ENCODE data around the gene TNIP2.

- peak in 1 of 6 experiments; percentile 18 for TF ChIP-seq CTCF (IDR thresholded peaks at IDR 0.05)
- TF ChIP-seq POLR2A (IDR thresholded peaks at IDR 0.05) = peak in 2 of 4 donors; percentile 24 to 28
These were observed 40.0 kb upstream of the TNIP2 start for GRCh38 chr4:2795893-2796848.
